IMR-90 (cell line): ENCODE measurements around the gene TBPL2. TPM values are rescaled to one million over a fixed set of nuclear protein-coding genes. Genes with fewer than 3 reads are reported as not detected.
A peak's percentile ranks its signal among the peaks of the same experiment; 100 is the strongest.

ENCODE experiments used
- ATAC-seq: fragments of 200-7000 bp; cut with Tn5 transposase; 2 replicates; pipeline ENCODE4 v1.9.1; 2020; ENCODE audit warnings: low read depth, mild to moderate bottlenecking, moderate library complexity
- Bru-seq: library from RNA; stranded (reverse); fragments of 400-500 nt; gene quantifications from one replicate; lab custom pipeline; 2021; lab: Mats Ljungman, UMichigan
- BruChase-seq, 2 experiments: library from RNA; stranded (reverse); fragments of 400-500 nt; gene quantifications; one replicate each; lab custom pipeline; 2021; lab: Mats Ljungman, UMichigan
- BruUV-seq: library from RNA; stranded (reverse); fragments of 400-500 nt; replicated peaks from 2 replicates; lab custom pipeline; 2021; lab: Mats Ljungman, UMichigan
- CTCF ChIA-PET: fragments of 300-600 bp; formaldehyde crosslinking; extraction: SDS; loops from one replicate; lab custom pipeline; 2021; ENCODE audit warnings: antibody characterized with exemption; lab: Yijun Ruan, JAX
- POLR2A ChIA-PET: fragments of 300-600 bp; sonication (Branson Sonifier 250); formaldehyde crosslinking; loops from one replicate; lab custom pipeline; 2022; ENCODE audit warnings: antibody characterized with exemption; ENCODE audit not compliant: unreplicated experiment; lab: Charles Lee
- DNase-seq: peaks from one replicate; pipeline ENCODE4 v3.0.0; 2013
- H2AFZ ChIP-seq: replicated peaks from 2 replicates; pipeline ENCODE3; 2013; ENCODE audit warnings: low read length, mild to moderate bottlenecking; ENCODE audit not compliant: poor library complexity
- H2AK5ac ChIP-seq: 2 replicates; pipeline ENCODE4 v1.6.1; 2013; ENCODE audit warnings: low read depth, low read length, inconsistent platforms
- H2AK9ac ChIP-seq: replicated peaks from 2 replicates; pipeline ENCODE3; 2013; ENCODE audit warnings: mild to moderate bottlenecking, low read depth, low read length, moderate library complexity; ENCODE audit not compliant: poor library complexity
- H2BK120ac ChIP-seq: 2 replicates; pipeline ENCODE4 v1.6.1; 2013; ENCODE audit warnings: low read depth, low read length, inconsistent platforms
- H2BK15ac ChIP-seq: 3 replicates; pipeline ENCODE4 v1.6.1; 2013; ENCODE audit warnings: low read depth, low read length, inconsistent platforms
- H2BK20ac ChIP-seq: 2 replicates; pipeline ENCODE4 v1.6.1; 2013; ENCODE audit warnings: low read depth, mild to moderate bottlenecking, inconsistent platforms, low read length, moderate library complexity
- H2BK5ac ChIP-seq: 2 replicates; pipeline ENCODE4 v1.6.1; 2013; ENCODE audit warnings: mild to moderate bottlenecking, low read depth, low read length, inconsistent platforms; ENCODE audit not compliant: poor library complexity, severe bottlenecking
- H3K14ac ChIP-seq: replicated peaks from 2 replicates; pipeline ENCODE4 v1.6.1; 2013; ENCODE audit warnings: low read depth, low read length, inconsistent platforms
- H3K18ac ChIP-seq: 2 replicates; pipeline ENCODE4 v1.6.1; 2013; ENCODE audit warnings: low read depth, low read length, control low read depth
- H3K23ac ChIP-seq: 2 replicates; pipeline ENCODE4 v1.6.1; 2013; ENCODE audit warnings: low read depth, low read length, inconsistent platforms
- H3K27ac ChIP-seq: 2 replicates; pipeline ENCODE4 v1.5.1; 2013; ENCODE audit warnings: mild to moderate bottlenecking, control low read depth, low read length; ENCODE audit not compliant: insufficient read depth
- H3K27me3 ChIP-seq: 2 replicates; pipeline ENCODE4 v1.6.1; 2013; ENCODE audit warnings: low read length; ENCODE audit not compliant: control insufficient read depth, insufficient read depth
- H3K36me3 ChIP-seq: 2 replicates; pipeline ENCODE4 v1.6.1; 2013; ENCODE audit warnings: low read length, mixed read lengths; ENCODE audit not compliant: control insufficient read depth, insufficient read depth
- H3K4ac ChIP-seq: 2 replicates; pipeline ENCODE4 v1.6.1; 2013; ENCODE audit warnings: low read depth, low read length, inconsistent platforms
- H3K4me1 ChIP-seq: 2 replicates; pipeline ENCODE4 v1.6.1; 2013; ENCODE audit warnings: low read length, mixed read lengths; ENCODE audit not compliant: control insufficient read depth, insufficient read depth
- H3K4me2 ChIP-seq: 2 replicates; pipeline ENCODE4 v1.6.1; 2013; ENCODE audit warnings: low read depth, mild to moderate bottlenecking, control low read depth, low read length, moderate library complexity
- H3K4me3 ChIP-seq: 2 replicates; pipeline ENCODE4 v1.5.1; 2013; ENCODE audit warnings: low read depth, mild to moderate bottlenecking, control low read depth, low read length, moderate library complexity; ENCODE audit not compliant: insufficient read depth
- H3K56ac ChIP-seq: 2 replicates; pipeline ENCODE4 v1.6.1; 2013; ENCODE audit warnings: low read length, inconsistent platforms; ENCODE audit not compliant: insufficient read depth; ENCODE audit errors: extremely low read depth
- H3K79me1 ChIP-seq, 2 experiments: 2 replicates each; pipeline ENCODE4 v1.6.1; 2013; ENCODE audit warnings: low read length in 2 of 2, inconsistent platforms in 1 of 2, low read depth in 1 of 2
- H3K9ac ChIP-seq: 2 replicates; pipeline ENCODE4 v1.6.1; 2013; ENCODE audit warnings: low read depth, low read length, control low read depth
- H3K9me1 ChIP-seq: 2 replicates; pipeline ENCODE4 v1.6.1; 2013; ENCODE audit warnings: low read length, inconsistent platforms; ENCODE audit not compliant: insufficient read depth
- H3K9me3 ChIP-seq: 2 replicates; pipeline ENCODE4 v1.6.1; 2013; ENCODE audit warnings: low read length; ENCODE audit not compliant: control insufficient read depth, insufficient read depth
- H4K20me1 ChIP-seq: 2 replicates; pipeline ENCODE4 v1.6.1; 2013; ENCODE audit warnings: low read length, inconsistent platforms; ENCODE audit not compliant: insufficient read depth
- H4K5ac ChIP-seq: 2 replicates; pipeline ENCODE4 v1.6.1; 2013; ENCODE audit warnings: mild to moderate bottlenecking, low read depth, low read length, control low read depth
- H4K8ac ChIP-seq, 2 experiments: 2 replicates each; pipeline ENCODE4 v1.6.1; 2013; ENCODE audit warnings: low read depth in 2 of 2, low read length in 2 of 2, control low read depth in 1 of 2, inconsistent platforms in 1 of 2
- H4K91ac ChIP-seq: 2 replicates; pipeline ENCODE4 v1.6.1; 2013; ENCODE audit warnings: low read depth, low read length, inconsistent platforms; ENCODE audit not compliant: insufficient read depth
- CHD1 ChIP-seq: IDR thresholded peaks from 2 replicates; pipeline ENCODE4 v1.6.1; 2012; ENCODE audit warnings: low read depth, low read length, improper control_type of control experiment
- CTCF ChIP-seq: conservative IDR thresholded peaks from 2 replicates; pipeline ENCODE4 v1.5.1; 2012; ENCODE audit warnings: mild to moderate bottlenecking, low read depth, low read length, improper control_type of control experiment
- MAZ ChIP-seq: IDR thresholded peaks from 2 replicates; pipeline ENCODE4 v1.6.1; 2012; ENCODE audit warnings: low read depth, mild to moderate bottlenecking, low read length, improper control_type of control experiment, moderate library complexity, borderline replicate concordance
- POLR2A ChIP-seq: IDR thresholded peaks from 2 replicates; pipeline ENCODE4 v1.6.1; 2012; ENCODE audit warnings: mild to moderate bottlenecking, low read depth, low read length
- RAD21 ChIP-seq: IDR thresholded peaks from 2 replicates; pipeline ENCODE4 v1.6.1; 2012; ENCODE audit warnings: low read length, improper control_type of control experiment
- SMC3 ChIP-seq: fragments of 150-350 bp; IDR thresholded peaks from 2 replicates; pipeline ENCODE4 v1.6.1; 2016; ENCODE audit warnings: low read depth, mild to moderate bottlenecking, antibody characterized with exemption, low read length, moderate library complexity
- USF2 ChIP-seq: fragments of 150-350 bp; IDR thresholded peaks from 2 replicates; pipeline ENCODE4 v1.6.1; 2017; ENCODE audit warnings: mild to moderate bottlenecking, antibody characterized with exemption, low read length, low read depth
- WGBS, 2 experiments: methylation state at CpG; one replicate each; pipeline versions ENCODE4 v1.1.5 to v1.1.7; 2013; ENCODE audit warnings: missing lambda C conversion rate in 2 of 2; ENCODE audit not compliant: insufficient read length in 1 of 2; ENCODE audit errors: extremely low coverage in 2 of 2; 5-methylcytosine and 5-hydroxymethylcytosine counted together
- dilution Hi-C: fragments of 300-500 bp; cut with HindIII; formaldehyde crosslinking; loops from one replicate; pipeline ENCODE4 v1.14.3; 2018; ENCODE audit warnings: low sequenced_read_pairs; ENCODE audit not compliant: unreplicated experiment
- in situ Hi-C: fragments of 300-500 bp; cut with MboI; formaldehyde crosslinking; loops from 3 replicates; pipeline ENCODE4 v1.14.3; 2019; ENCODE audit warnings: low sequenced_read_pairs, inconsistent platforms, mixed read lengths
- intact Hi-C: fragments of 100-400 bp; cut with micrococcal nuclease; formaldehyde crosslinking; loops from 2 replicates; pipeline ENCODE4 v1.10.0; 2022
- long read RNA-seq: library from polyadenylated mRNA; unstranded; transcript quantifications from one replicate; pipeline ENCODE4 v2.0.0, GENCODE V29; 2021; ENCODE audit not compliant: unreplicated experiment
- polyA plus RNA-seq, 3 experiments: library from polyadenylated mRNA; depleted of rRNA; stranded (reverse); fragments of >200 nt; gene quantifications; 2 replicates each; pipeline ENCODE4 v1.2.3, GENCODE V29; 2012; ENCODE audit warnings: low replicate concordance in 1 of 3
- total RNA-seq: library from RNA; depleted of rRNA; stranded (reverse); fragments of >200 nt; gene quantifications from 2 replicates; pipeline ENCODE4 v1.2.3, GENCODE V29; 2012; rRNA removed

TBPL2 gene
- not detected in 2 replicates for total RNA-seq
- not detected in 2 replicates for polyA plus RNA-seq (2012; rRNA removed)
- polyA plus RNA-seq (2012; cell fraction: cytosol; rRNA removed) = not detected in 2 replicates
- polyA plus RNA-seq (2012; cell fraction: nucleus; rRNA removed; ENCODE audit: low replicate concordance) = not detected in 2 replicates
- percentile 5 among the genes with signal in this experiment for Bru-seq, nascent RNA
- percentile 12 among the genes with signal in this experiment for BruChase-seq, experiment 1, labeled RNA remaining after a 6-hour chase
- not detected for BruChase-seq, experiment 2, labeled RNA remaining after a 2-hour chase
- long read RNA-seq = 0 reads

GRCh38 chr14:55440385-55440784 lies at the start of gene TBPL2:
Gene TBPL2 (minus strand): TSS chr14:55440616. CDS start chr14:55440449, 167 bp downstream.
- Histone ChIP-seq H2BK5ac (no peak within 1 kb of the TSS), H4K20me1 (no peaks in the 10 kb centered on the region), H3K9me1 (no peaks in the 10 kb centered on the region), H3K4ac (no peak within 1 kb of the TSS), H3K18ac (no peak within 1 kb of the TSS), H3K9ac (no peak within 1 kb of the TSS), H3K4me1 (no peaks in the 10 kb centered on the region), H3K14ac (no peak within 1 kb of the TSS), H2AK9ac (peak within 1 kb of the TSS; percentile 61), H3K79me1 (no peaks in the 10 kb centered on the region), H2AK5ac (no peak within 1 kb of the TSS), H2AFZ (peak within 1 kb of the TSS; percentile 41), H3K56ac (no peak within 1 kb of the TSS), H4K5ac (no peak within 1 kb of the TSS), H3K27ac (no peak within 1 kb of the TSS), H3K23ac (no peak within 1 kb of the TSS), H4K91ac (no peak within 1 kb of the TSS), H2BK120ac (no peak within 1 kb of the TSS), H3K9me3 (no peaks in the 10 kb centered on the region; the same call in 1 of the 2 replicates), H4K8ac (no peak within 1 kb of the TSS), H3K4me2 (no peak within 1 kb of the TSS), H3K4me3 (no peak within 1 kb of the TSS), H2BK15ac (no peak within 1 kb of the TSS), H3K27me3 (peaks cover 5% of the 10 kb centered on the region; the same call in 1 of the 2 replicates), H3K36me3 (no peaks in the 10 kb centered on the region), H2BK20ac (no peak within 1 kb of the TSS)
- ChIA-PET CTCF (interaction anchor here (1.7 kb wide), 1 partner anchor 1034 kb away, joined by 9 read pairs; no protein-coding TSS in a partner anchor), POLR2A (no interaction called here)
- dilution Hi-C loops (no loop called here), intact Hi-C loops (no loop called here), in situ Hi-C loops (loop anchor here (25.0 kb wide), 1 partner anchor 897 kb away; no protein-coding TSS in a partner anchor)
- DNase-seq (no peak), ATAC-seq (no peak)
- TF ChIP-seq USF2 = no peak
- TF ChIP-seq MAZ = no peak
- no peak for TF ChIP-seq SMC3
- TF ChIP-seq POLR2A = no peak
- no peak for TF ChIP-seq RAD21
- TF ChIP-seq CTCF = 0 out of 2 replicates have a peak, but pooled peaks have one; percentile 11
- no peak for TF ChIP-seq CHD1
- 50% methylated on average over 6 of the region's 29 CpGs; no CpG with 5 or more reads in 1 of the 2 experiments for WGBS, 2 experiments
- BruUV-seq = no TSS peak
